GM10248 (cell line): ENCODE data around the gene RFK.
"Not testable (repeated sequence)": the region's sequence is repeated elsewhere in the genome, so short reads cannot be mapped to it uniquely, and the experiment has no call there.

Experiments used
- CTCF ChIA-PET: fragments of 300-600 bp; sonication (Branson Sonifier 250); formaldehyde crosslinking; extraction: SDS; loops from one replicate; lab custom pipeline; 2021; ENCODE audit warnings: antibody characterized with exemption; lab: Yijun Ruan, JAX
- POLR2A ChIA-PET: fragments of 350-650 bp; sonication (Branson Sonifier 250); formaldehyde crosslinking; extraction: SDS; loops from one replicate; lab custom pipeline; 2020; ENCODE audit warnings: antibody characterized with exemption; lab: Yijun Ruan, JAX
- DNase-seq: peaks from one replicate; pipeline ENCODE4 v3.0.0; 2012; ENCODE audit errors: extremely low spot score
- TF ChIP-seq, protein P1 (sequence below): IDR thresholded peaks from 2 replicates; pipeline ENCODE4 v1.5.1; 2012; ENCODE audit warnings: mild to moderate bottlenecking, low read depth; ENCODE audit errors: extremely low read depth, missing control alignments, control extremely low read depth

RFK gene

GRCh38 chr9:76370396-76371023, 23.7 kb downstream of the RFK start:
- DNase-seq = no peak
- TF ChIP-seq, protein P1, sequence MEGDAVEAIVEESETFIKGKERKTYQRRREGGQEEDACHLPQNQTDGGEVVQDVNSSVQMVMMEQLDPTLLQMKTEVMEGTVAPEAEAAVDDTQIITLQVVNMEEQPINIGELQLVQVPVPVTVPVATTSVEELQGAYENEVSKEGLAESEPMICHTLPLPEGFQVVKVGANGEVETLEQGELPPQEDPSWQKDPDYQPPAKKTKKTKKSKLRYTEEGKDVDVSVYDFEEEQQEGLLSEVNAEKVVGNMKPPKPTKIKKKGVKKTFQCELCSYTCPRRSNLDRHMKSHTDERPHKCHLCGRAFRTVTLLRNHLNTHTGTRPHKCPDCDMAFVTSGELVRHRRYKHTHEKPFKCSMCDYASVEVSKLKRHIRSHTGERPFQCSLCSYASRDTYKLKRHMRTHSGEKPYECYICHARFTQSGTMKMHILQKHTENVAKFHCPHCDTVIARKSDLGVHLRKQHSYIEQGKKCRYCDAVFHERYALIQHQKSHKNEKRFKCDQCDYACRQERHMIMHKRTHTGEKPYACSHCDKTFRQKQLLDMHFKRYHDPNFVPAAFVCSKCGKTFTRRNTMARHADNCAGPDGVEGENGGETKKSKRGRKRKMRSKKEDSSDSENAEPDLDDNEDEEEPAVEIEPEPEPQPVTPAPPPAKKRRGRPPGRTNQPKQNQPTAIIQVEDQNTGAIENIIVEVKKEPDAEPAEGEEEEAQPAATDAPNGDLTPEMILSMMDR = no peak
- ChIA-PET CTCF (interaction anchor here (0.9 to 2.1 kb wide), 9 partner anchors 9 to 330 kb away, joined by 3 to 7 read pairs (median 3); partner anchors contain the start of gene RFK), POLR2A (no interaction called here)

- TF ChIP-seq, protein P1 = no peak
- ChIA-PET POLR2A (no interaction called here), CTCF (interaction anchor here (0.9 to 2.1 kb wide), 6 partner anchors 9 to 331 kb away, joined by 3 to 7 read pairs (median 3); partner anchors contain the start of gene RFK)
- DNase-seq = peak; percentile 18
These were observed 24.6 kb downstream of the RFK start for GRCh38 chr9:76369583-76369982.

GRCh38 chr9:76366275-76366674, 28.0 kb downstream of the RFK start:
- DNase-seq = no peak
- ChIA-PET POLR2A (no interaction called here), CTCF (no interaction called here)
- TF ChIP-seq, protein P1 = no peak

GRCh38 chr9:76365028-76365427, 29.2 kb downstream of the RFK start:
- CTCF ChIA-PET = no interaction called here
- POLR2A ChIA-PET = no interaction called here
- DNase-seq = no peak
- TF ChIP-seq, protein P1 = no peak

GRCh38 chr9:76363032-76363395, 31.2 kb downstream of the RFK start:
- no peak for DNase-seq
- ChIA-PET CTCF (no interaction called here), POLR2A (no interaction called here)
- TF ChIP-seq, protein P1 = no peak

DNA sequence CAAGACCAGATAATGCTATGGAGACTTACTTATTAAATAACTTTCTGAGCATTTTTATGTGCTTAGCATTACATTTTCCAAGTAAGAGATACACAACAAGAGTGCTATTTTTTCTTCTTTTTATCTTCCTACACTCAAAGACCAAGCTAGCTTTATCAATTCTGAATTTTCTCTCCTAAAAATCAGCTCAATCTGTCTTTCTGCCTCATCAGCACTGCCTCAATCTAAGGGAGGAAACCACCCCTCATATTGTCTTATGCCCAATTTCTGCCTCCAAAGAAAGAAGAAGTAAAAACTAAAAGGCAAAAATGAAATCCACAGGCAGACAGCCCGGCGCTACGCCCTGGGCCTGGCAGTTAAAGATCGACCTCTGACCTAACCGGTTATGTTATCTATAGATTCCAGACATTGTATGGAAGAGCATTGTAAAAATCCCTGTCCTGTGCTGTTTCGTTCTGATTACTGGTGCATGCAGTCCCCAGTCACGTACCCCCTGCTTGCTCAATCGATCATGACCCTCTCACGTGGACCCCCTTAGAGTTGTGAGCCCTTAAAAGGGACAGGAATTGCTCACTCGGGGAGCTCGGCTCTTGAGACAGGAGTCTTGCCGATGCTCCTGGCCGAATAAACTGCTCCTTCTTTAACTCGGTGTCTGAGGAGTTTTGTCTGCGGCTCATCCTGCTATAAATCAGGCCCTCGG, 31.7 kb downstream of the RFK start:
- DNase-seq, CTCF ChIA-PET, POLR2A ChIA-PET: not testable (repeated sequence)

DNA sequence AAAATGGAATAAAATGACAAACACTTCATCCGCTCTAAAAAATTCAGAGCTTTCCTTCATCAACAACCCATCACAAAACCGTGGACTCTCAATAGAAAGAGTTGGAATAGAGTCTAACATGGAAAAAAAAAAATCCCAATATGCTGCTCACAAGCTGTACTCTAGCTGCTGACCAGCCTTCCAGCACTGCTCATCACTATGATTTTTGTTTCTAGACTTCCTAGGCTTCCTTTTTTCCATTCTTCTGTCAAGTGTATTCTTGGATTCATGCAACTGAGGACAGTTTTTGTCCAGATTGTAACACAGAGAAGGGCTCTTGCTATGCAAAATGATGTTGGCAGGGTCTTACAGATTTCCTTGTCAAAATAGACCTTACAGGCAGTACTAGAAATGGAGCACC, 34.5 kb downstream of the RFK start:
- DNase-seq = no peak
- ChIA-PET POLR2A (no interaction called here), CTCF (interaction anchor here (1.0 to 1.4 kb wide), 3 partner anchors 11 to 59 kb away, joined by 3 read pairs; no protein-coding TSS in a partner anchor)
- TF ChIP-seq, protein P1 = no peak
